ENCODE results near the gene MAGEA9B.

GRCh38 chrX:149567621-149568417, 19.4 kb downstream of the MAGEA9B start:
- TF ChIP-seq EZH2 (IDR thresholded peaks at IDR 0.05) (no peak), POLR2AphosphoS5 (IDR thresholded peaks at IDR 0.05; ENCODE audit: borderline replicate concordance, low read depth, low read length) (no peak), FOXP2 (optimal IDR thresholded peaks at IDR 0.05; ENCODE audit: control extremely low read depth, extremely low read length, insufficient read depth) (no peak)
